AG04450 (cell line): ENCODE data around the gene RADIL. TPM values are rescaled to one million over a fixed set of nuclear protein-coding genes. Genes with fewer than 3 reads are reported as not detected.
"Not testable (repeated sequence)": the region's sequence is repeated elsewhere in the genome, so short reads cannot be mapped to it uniquely, and the experiment has no call there.

Source experiments
- CTCF ChIA-PET: fragments of 300-600, 350-600 bp; formaldehyde crosslinking; extraction: SDS; loops from one replicate; lab custom pipeline; 2022; ENCODE audit warnings: antibody characterized with exemption, inconsistent platforms; lab: Charles Lee
- POLR2A ChIA-PET: fragments of 350-600 bp; formaldehyde crosslinking; extraction: SDS; loops from one replicate; lab custom pipeline; 2021; ENCODE audit warnings: antibody characterized with exemption, inconsistent platforms; lab: Yijun Ruan, JAX
- DNase-seq: peaks from one replicate; pipeline ENCODE4 v3.0.0-alpha.2; 2011; ENCODE audit warnings: low read depth, low spot score
- H3K27ac ChIP-seq: one replicate; pipeline ENCODE4 v1.5.1; 2012; ENCODE audit warnings: low read depth, low read length, control low read depth
- H3K27me3 ChIP-seq: one replicate; pipeline ENCODE4 v1.6.0; 2012; ENCODE audit warnings: low read length; ENCODE audit not compliant: control insufficient read depth, insufficient read depth
- H3K4me3 ChIP-seq: 2 replicates; pipeline ENCODE4 v1.5.1; 2011; ENCODE audit warnings: mild to moderate bottlenecking, low read depth, low read length, control low read depth
- H3K9me3 ChIP-seq: 2 replicates; pipeline ENCODE4 v1.5.1; 2012; ENCODE audit warnings: low read length; ENCODE audit not compliant: control insufficient read depth, insufficient read depth
- CTCF ChIP-seq: IDR thresholded peaks from 2 replicates; pipeline ENCODE4 v1.5.1; 2011; ENCODE audit warnings: low read depth, low read length, control low read depth, inconsistent platforms
- polyA plus RNA-seq: library from polyadenylated mRNA; depleted of rRNA; stranded (reverse); fragments of >200 nt; gene quantifications from 2 replicates; pipeline ENCODE4 v1.2.3, GENCODE V29; 2011

Gene RADIL
- polyA plus RNA-seq, 1 experiment: 0.07 TPM

DNA sequence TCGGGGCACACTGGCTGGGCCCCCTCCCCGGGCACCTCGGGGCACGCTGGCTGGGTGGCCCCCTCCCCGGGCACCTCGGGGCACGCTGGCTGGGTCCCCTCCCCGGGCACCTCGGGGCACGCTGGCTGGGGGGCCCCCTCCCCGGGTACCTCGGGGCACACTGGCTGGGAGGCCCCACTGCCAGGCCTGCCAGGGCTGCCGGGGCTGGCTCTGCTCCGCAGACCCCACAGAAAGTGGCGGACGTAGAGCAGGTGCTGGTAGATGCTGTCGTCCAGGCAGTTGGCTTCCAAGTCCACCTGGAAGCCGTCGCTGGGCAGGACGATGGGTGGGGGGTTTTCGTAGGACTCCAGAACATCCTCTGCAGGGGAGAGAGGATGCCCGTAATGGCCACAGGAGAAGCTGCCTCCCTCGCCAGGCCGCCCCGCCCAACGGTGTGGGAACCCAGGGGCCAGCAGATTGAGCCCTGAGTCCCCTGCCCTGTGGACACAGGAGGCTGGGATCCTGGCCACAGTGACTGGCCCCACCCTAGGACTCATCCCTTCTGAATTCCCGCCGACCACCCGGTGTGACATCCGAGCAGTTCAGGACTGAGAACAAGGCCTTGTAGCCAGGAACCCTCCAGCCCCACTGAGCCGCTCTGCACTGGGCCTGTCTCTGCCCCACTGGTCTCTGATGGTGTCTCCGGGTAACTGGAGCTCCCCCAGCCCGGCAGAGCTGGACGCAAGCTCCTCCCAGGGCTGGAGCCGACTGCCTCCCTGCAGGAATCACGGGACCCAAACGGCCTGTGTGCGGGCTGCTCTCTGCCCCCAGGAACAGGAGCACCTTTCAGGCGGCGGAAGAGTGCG, 79.9 kb downstream of the RADIL start:
- DNase-seq: no peak
- POLR2A ChIA-PET: no interaction called here
- CTCF ChIA-PET: no interaction called here
- Histone ChIP-seq H3K4me3 (no peak overlapping the region), H3K9me3 (no peaks in the 10 kb centered on the region; the same call in 1 of the 2 replicates), H3K27me3 (peaks cover 12% of the 10 kb centered on the region), H3K27ac (no peak overlapping the region)
- no peak for TF ChIP-seq CTCF

GRCh38 chr7:4802577-4802976, 80.9 kb downstream of the RADIL start:
- H3K27ac ChIP-seq, H3K4me3 ChIP-seq, DNase-seq, H3K9me3 ChIP-seq, CTCF ChIA-PET, POLR2A ChIA-PET: not testable (repeated sequence)
- H3K27me3 ChIP-seq: peaks cover 10% of the 10 kb centered on the region

GRCh38 chr7:4801839-4802231, 81.7 kb downstream of the RADIL start:
- ChIA-PET CTCF (no interaction called here), POLR2A (interaction anchor here (0.7 kb wide), 1 partner anchor 37 kb away, joined by 6 read pairs; no protein-coding TSS in a partner anchor)
- no peaks in the 10 kb centered on the region; the same call in 1 of the 2 replicates for H3K9me3 ChIP-seq
- peaks cover 9% of the 10 kb centered on the region for H3K27me3 ChIP-seq
- H3K27ac ChIP-seq: no peak overlapping the region
- no peak for DNase-seq
- no peak overlapping the region for H3K4me3 ChIP-seq
- no peak for TF ChIP-seq CTCF

DNA sequence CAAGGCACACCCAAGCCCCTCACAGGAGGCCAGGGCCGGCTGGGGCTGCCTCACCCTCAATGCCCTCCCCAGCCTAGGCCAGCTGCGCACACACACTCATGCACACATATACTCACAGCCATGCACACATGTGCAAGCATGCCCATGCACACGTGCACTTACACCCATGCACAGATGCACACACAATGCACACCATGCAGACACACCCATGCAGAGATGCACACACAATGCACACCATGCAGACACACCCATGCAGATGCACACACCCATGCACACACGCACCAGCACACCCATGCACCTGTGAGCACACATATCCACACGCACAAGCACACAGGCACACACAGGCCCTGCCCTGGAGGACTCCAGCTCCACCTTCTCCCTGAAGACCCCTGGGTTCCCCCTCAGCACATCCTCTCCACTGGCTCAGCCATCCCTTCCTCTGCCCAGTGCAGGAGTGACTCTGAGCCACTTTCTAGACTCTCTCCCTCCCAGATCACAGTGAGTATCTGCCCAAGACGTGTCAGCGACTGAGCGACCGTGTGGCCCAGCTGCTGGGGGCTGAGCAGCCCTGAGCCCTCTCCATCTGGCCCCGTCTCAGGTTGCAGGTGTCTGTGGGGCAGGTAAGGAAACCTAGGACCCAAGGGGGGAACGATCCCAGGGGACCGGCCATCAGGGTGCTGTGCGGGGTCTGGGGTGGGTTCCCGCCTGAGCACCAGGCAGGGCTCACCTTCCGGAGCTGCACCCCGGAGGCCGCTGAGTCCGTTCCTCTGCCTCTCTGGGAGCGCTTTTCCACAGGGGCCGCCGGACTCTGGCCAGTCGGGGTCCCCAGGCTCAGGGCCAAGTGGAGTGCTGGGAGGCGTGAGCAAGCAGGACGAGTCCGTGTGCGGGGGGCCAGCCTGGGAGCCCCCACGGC, 82.3 kb downstream of the RADIL start:
- Histone ChIP-seq H3K27me3 (peaks cover 5% of the 10 kb centered on the region), H3K9me3 (no peaks in the 10 kb centered on the region; the same call in 1 of the 2 replicates), H3K27ac (no peak overlapping the region), H3K4me3 (no peak overlapping the region)
- no peak for TF ChIP-seq CTCF
- no peak for DNase-seq
- CTCF ChIA-PET: no interaction called here
- POLR2A ChIA-PET: interaction anchor here (0.7 kb wide), 1 partner anchor 38 kb away, joined by 6 read pairs; no protein-coding TSS in a partner anchor

- H3K27ac ChIP-seq: no peak overlapping the region
- DNase-seq: no peak
- POLR2A ChIA-PET: no interaction called here
- no peak overlapping the region for H3K4me3 ChIP-seq
- H3K9me3 ChIP-seq: no peaks in the 10 kb centered on the region; the same call in 1 of the 2 replicates
- CTCF ChIA-PET: no interaction called here
- no peaks in the 10 kb centered on the region for H3K27me3 ChIP-seq
- no peak for TF ChIP-seq CTCF
These were observed 83.0 kb downstream of the RADIL start for GRCh38 chr7:4800487-4800886.
